Smooth muscle cell of the brain vasculature (primary cell): Measurements from ENCODE around the gene FZD10.

Source experiments
- DNase-seq: peaks from one replicate; pipeline ENCODE4 v3.0.0-alpha.2; 2012; ENCODE audit warnings: low read depth, low spot score

FZD10 gene, protein sequence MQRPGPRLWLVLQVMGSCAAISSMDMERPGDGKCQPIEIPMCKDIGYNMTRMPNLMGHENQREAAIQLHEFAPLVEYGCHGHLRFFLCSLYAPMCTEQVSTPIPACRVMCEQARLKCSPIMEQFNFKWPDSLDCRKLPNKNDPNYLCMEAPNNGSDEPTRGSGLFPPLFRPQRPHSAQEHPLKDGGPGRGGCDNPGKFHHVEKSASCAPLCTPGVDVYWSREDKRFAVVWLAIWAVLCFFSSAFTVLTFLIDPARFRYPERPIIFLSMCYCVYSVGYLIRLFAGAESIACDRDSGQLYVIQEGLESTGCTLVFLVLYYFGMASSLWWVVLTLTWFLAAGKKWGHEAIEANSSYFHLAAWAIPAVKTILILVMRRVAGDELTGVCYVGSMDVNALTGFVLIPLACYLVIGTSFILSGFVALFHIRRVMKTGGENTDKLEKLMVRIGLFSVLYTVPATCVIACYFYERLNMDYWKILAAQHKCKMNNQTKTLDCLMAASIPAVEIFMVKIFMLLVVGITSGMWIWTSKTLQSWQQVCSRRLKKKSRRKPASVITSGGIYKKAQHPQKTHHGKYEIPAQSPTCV

DNA sequence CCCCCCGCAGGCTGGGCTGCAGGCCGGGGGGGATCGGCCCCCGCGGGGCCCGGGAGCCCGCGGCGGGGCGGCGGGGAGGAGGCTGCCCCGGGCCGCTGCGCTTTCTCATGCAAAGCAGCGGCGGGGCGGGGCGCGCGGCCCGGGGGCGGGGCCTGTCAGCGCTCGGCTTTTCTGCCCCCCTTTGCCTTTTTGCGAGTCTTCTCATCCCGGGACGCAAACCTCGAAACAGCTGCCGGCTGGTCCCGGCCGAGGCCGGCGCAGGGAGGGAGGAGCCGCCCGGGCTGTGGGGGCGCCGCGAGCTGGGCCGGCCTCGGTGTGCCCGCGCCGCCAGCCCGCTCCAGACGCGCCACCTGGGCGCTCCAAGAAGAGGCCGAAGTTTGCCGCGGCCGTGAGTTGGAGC is at the start of gene FZD10:
Gene FZD10 (plus strand): TSS at position 198 of the 400 bp plus-strand sequence. CDS start 479 bp downstream, outside the sequence.
- no peak for DNase-seq

GRCh38 chr12:130114952-130115351 is 47.3 kb upstream of the FZD10 start:
- DNase-seq = no peak

- DNase-seq = no peak
These were observed 46.6 kb upstream of the FZD10 start for GRCh38 chr12:130115646-130116045.

DNA sequence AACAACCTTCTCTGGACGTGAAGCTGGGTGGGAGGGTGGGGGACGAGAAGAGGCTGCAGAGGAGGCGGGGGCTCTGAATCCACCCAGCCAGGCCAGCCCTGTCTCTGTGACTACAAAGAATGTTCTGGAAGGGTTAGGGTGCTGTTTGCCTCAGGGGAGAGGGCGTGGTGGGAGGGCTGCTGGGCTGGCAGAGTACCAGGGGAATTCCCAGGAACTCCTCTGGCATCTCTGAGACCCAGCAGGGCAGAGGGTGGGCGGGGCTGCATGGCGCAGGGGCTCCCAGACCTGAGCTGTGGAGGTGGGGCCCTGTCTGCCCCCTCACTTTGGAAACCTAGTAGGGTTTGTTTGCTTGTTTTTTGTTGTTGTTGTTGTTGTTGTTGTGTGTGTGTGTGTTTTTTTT is 45.5 kb upstream of the FZD10 start:
- no peak for DNase-seq

DNA sequence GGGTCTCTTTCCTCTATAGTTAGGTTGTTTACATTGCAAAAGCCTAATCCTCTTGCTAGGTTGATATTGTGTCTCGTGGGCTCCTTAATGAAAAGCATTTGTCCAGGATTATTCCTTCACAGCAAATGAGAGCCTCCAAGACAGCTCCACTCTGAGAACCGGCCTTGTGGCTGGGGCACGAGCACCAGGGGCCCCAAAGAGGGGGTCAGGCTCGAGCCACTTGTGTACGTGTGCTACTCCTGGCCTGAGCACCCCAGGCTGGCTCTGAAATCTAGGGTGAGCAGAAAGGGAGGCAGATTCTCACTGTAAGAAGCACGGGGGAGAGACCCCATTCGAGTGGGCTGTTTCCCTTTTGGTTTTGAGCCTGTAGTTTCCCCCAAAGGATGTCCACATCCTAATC is 45.0 kb upstream of the FZD10 start:
- DNase-seq = no peak

- DNase-seq = no peak
These were observed 44.6 kb upstream of the FZD10 start for GRCh38 chr12:130117701-130118100.

- no peak for DNase-seq
These were observed 44.1 kb upstream of the FZD10 start for GRCh38 chr12:130118181-130118580.

DNA sequence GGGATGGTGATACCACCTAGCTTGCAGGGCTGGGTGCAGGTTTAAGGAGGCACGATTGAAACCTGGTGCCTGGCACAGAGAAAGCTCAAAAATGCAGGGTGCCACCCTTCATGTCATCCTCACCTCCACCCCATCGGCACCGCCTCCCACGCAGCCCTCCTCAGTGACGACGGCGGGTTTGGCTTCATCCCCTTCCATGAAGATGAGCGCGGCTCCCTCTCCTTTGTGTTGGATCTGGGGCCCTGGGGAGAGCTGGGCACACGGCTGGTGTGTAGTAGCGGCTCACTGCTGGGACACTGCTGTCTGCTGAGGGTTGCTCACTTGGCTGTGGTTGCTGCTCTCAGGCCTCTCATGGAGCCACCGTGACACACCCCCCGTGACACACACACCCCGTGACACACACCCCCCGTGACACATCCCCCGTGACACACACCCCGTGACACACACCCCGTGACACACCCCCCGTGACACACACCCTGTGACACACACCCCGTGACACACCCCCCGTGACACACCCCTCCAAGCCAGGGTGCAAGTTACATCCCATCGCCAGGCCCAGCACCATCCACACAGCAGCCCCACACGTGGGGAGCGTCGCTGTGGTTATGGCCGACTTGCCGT is 42.9 kb upstream of the FZD10 start:
- no peak for DNase-seq

- no peak for DNase-seq
These were observed 42.1 kb upstream of the FZD10 start for GRCh38 chr12:130120012-130120805.

- no peak for DNase-seq
These were observed 40.9 kb upstream of the FZD10 start for GRCh38 chr12:130121226-130122000.

DNA sequence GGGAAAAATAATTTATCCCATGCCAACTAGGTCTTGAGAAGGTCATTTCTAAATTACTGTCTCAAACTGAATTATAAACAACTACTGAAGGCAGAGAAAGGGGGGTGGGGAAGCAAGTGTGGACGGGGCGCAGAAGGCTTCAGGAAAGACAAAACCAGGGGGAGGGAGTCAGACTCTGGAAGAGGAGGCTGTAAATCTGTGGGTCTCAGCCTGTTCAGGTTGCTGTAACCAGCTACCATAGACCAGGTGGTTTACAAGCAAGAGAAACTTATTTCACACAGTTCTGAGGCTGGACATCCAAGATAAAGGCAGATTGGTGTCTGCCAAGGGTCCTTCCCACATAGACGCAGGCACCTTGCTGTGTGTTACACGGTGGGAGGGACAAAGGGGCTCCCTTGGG is 39.9 kb upstream of the FZD10 start:
- DNase-seq = no peak

DNA sequence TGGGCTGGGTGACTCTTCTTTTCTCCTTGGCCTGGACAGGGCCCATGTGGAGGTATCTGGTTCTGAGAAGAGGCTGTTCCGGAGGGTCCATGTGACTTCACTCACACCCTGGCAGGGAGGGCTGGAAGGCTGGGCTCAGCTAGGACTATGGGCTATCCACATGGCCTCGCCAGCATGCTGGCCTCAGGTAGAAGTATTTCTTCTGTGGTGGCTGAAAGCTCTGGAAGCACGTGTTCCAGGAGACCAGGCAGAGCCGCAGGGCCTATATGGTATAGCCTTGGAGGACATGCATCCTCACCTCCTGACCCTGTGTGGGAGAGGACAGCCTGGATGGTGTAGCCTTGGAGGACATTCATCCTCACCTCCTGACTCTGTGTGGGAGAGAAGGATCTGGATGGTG is 38.2 kb upstream of the FZD10 start:
- DNase-seq = no peak

- no peak for DNase-seq
These were observed 37.5 kb upstream of the FZD10 start for GRCh38 chr12:130124605-130125244.

- no peak for DNase-seq
These were observed 36.2 kb upstream of the FZD10 start for GRCh38 chr12:130126023-130126432.

GRCh38 chr12:130127532-130127911 is 34.7 kb upstream of the FZD10 start:
- DNase-seq = no peak

- no peak for DNase-seq
These were observed 34.1 kb upstream of the FZD10 start for GRCh38 chr12:130127912-130128789.

GRCh38 chr12:130128790-130129735 is 33.2 kb upstream of the FZD10 start:
- no peak for DNase-seq

- no peak for DNase-seq
These were observed 31.9 kb upstream of the FZD10 start for GRCh38 chr12:130130346-130130745.

DNA sequence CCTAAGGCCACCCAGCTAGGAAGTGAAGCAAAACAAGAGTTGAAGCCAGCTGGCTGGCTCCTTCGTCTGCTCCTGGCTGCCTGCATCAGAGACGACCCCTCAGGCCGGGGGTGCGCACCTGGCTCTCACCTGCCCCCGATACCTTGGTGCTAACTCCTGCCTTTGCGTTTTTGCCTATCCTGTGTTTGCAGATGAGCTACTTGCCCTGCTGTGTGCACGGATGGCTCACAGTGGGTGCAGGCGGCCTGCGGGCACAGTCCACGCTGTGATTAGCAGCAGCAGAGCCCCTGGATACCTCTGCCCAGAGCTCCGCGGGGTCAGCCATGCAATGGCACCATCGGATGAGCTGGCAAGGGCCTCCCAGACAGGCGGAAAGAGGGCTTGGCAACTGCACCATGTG is 31.2 kb upstream of the FZD10 start:
- DNase-seq = no peak
